ENCODE results near the gene F2. TPM values are rescaled to one million over a fixed set of nuclear protein-coding genes. Genes with fewer than 3 reads are reported as not detected.
"Not testable (repeated sequence)": the region's sequence is repeated elsewhere in the genome, so short reads cannot be mapped to it uniquely, and the experiment has no call there.

The F2 gene
- total RNA-seq, 2 experiments from 2014 or later, result not detected

DNA sequence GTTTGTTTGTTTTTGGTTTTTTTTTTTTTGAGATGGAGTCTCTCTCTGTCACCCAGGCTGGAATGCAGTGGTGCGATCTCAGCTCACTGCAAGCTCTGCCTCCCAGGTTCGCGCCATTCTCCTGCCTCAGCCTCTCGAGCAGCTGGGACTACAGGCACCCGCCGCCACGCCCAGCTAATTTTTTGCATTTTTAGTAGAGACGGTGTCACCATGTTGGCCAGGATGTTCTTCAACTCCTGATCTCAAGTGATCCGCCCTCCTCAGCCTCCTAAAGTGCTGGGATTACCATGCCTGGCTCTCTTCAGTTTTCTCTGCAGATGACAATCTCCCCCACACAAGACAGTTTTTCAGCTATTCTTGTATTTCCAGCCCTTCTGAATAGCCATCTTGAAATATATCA is 9.7 kb upstream of the F2 start:
- H3K4me3 Mint-ChIP-seq; DNase-seq; ATAC-seq (ENCODE audit: low read depth); H3K4me1 Mint-ChIP-seq; H3K27me3 Mint-ChIP-seq; POLR2A ChIA-PET; H3K27ac Mint-ChIP-seq; H3K9me3 Mint-ChIP-seq; H3K36me3 Mint-ChIP-seq: not testable (repeated sequence)

DNA sequence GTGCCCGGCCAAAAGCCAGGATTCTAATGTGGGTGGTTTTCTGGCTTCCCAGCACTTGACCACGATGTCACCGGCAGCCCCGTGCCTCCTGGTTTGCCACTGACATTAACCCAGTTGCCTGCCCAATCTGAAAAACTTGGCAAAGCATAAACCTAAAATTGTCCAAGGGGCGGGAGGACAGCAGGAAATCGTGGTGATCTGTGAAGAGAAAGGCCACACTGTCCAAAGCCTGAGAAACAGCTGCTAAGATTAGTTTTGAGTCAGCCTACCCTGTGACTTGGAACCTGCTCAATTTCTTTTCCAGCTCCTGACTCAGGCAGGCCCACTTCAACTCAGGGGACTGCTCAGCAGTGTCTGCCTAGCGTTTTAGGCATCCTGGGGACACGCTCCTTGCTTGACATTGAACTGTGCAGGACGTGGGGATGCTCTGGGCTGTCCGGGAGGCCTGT is 8.2 kb upstream of the F2 start:
- no peak overlapping the region for H3K27ac Mint-ChIP-seq
- ATAC-seq (ENCODE audit: low read depth) (no peak), DNase-seq (no peak)
- peaks cover 5% of the 10 kb centered on the region for H3K4me1 Mint-ChIP-seq
- H3K27me3 Mint-ChIP-seq, result no peaks in the 10 kb centered on the region
- POLR2A ChIA-PET, result no interaction called here
- no peak overlapping the region for H3K4me3 Mint-ChIP-seq
- H3K36me3 Mint-ChIP-seq, result peaks cover 9% of the 10 kb centered on the region
- H3K9me3 Mint-ChIP-seq, result no peaks in the 10 kb centered on the region

GRCh38 chr11:46711303-46711702 is 7.7 kb upstream of the F2 start:
- no peak for DNase-seq
- no peak for ATAC-seq (ENCODE audit: low read depth)
- H3K4me1 Mint-ChIP-seq, result peaks cover 5% of the 10 kb centered on the region
- H3K27ac Mint-ChIP-seq, result no peak overlapping the region
- H3K4me3 Mint-ChIP-seq, result no peak overlapping the region
- H3K36me3 Mint-ChIP-seq, result peaks cover 9% of the 10 kb centered on the region
- H3K9me3 Mint-ChIP-seq, result no peaks in the 10 kb centered on the region
- H3K27me3 Mint-ChIP-seq, result no peaks in the 10 kb centered on the region
- POLR2A ChIA-PET, result interaction anchor here (0.6 kb wide), 1 partner anchor 26 kb away, joined by 6 read pairs; no protein-coding TSS in a partner anchor

DNA sequence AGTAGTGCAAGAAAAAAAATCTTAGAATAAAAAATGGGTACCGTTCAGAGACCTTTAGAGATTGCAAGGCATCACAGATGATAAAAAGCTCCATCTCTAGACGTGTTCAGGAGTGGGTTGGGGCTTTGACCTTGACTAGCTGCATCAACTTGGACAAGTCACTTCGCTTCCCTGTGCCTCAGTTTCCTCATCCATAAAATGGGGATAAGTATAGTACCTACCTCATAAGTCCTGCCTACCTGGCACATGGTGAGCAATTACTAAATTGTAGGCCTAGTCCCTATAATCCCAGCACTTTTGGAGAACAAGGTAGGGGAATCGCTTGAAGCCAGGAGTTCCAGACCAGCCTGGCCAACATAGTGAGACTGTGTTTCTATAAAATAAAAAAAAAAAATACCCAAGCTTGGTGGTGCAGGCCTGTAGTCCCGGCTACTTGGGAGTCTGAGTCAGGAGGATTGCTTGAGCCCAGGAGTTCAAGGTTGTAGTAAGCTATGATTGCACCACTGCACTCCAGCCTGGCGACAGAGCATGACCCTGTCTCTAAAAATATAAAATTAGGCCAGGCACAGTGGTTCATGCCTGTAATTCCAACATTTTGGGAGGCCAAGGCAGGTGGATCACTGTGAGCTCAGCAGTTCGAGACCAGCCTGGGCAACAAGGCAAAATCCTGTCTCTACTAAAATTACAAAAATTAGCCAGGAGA is 6.0 kb upstream of the F2 start:
- no peak for DNase-seq
- Mint-ChIP-seq H3K9me3 (no peaks in the 10 kb centered on the region), H3K4me1 (no peaks in the 10 kb centered on the region), H3K4me3 (no peak overlapping the region), H3K27ac (no peak overlapping the region), H3K27me3 (no peaks in the 10 kb centered on the region), H3K36me3 (no peaks in the 10 kb centered on the region)
- POLR2A ChIA-PET, result no interaction called here
- ATAC-seq (ENCODE audit: low read depth), result no peak

DNA sequence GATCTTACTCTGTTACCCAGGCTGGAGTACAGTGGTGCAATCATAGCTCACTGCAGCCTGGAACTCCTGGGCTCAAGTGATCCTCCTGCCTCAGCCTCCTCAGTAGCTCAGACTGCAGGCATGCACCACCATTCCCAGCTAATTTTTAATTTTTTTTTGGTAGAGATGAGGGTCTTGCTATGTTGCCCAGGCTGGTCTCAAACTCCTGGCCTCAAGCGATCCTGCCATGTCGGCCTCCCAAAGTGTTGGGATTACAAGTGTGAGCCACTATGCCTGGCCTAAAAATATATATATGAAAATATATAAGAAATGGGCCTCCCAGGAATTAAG is 1.2 kb upstream of the F2 start:
- H3K4me1 Mint-ChIP-seq; H3K27ac Mint-ChIP-seq; H3K27me3 Mint-ChIP-seq; H3K4me3 Mint-ChIP-seq; H3K9me3 Mint-ChIP-seq; ATAC-seq (ENCODE audit: low read depth); H3K36me3 Mint-ChIP-seq; DNase-seq; POLR2A ChIA-PET: not testable (repeated sequence)

- ATAC-seq (ENCODE audit: low read depth), result peak; percentile 65
Measured at GRCh38 chr11:46718155-46719019, 626 bp upstream of the F2 start.

GRCh38 chr11:46719543-46720218 is 668 bp downstream of the F2 start:
- Mint-ChIP-seq H3K27ac (no peak overlapping the region), H3K4me3 (no peak overlapping the region), H3K9me3 (peaks cover 1% of the 10 kb centered on the region), H3K27me3 (no peaks in the 10 kb centered on the region), H3K36me3 (no peaks in the 10 kb centered on the region), H3K4me1 (peaks cover 7% of the 10 kb centered on the region)
- DNase-seq (no peak), ATAC-seq (ENCODE audit: low read depth) (no peak)
- POLR2A ChIA-PET, result no interaction called here

More at GRCh38 chr11:46718155-46719019, 626 bp upstream of the F2 start:
- H3K4me1 Mint-ChIP-seq, result peaks cover 7% of the 10 kb centered on the region
- POLR2A ChIA-PET, result interaction anchor here (0.6 kb wide), 1 partner anchor 10 kb away, joined by 3 read pairs; no protein-coding TSS in a partner anchor
- no peak overlapping the region for H3K4me3 Mint-ChIP-seq
- H3K36me3 Mint-ChIP-seq, result no peaks in the 10 kb centered on the region
- H3K27ac Mint-ChIP-seq, result peak overlapping the region; percentile 15
- DNase-seq, result no peak
- peaks cover 1% of the 10 kb centered on the region for H3K9me3 Mint-ChIP-seq
- H3K27me3 Mint-ChIP-seq, result no peaks in the 10 kb centered on the region

DNA sequence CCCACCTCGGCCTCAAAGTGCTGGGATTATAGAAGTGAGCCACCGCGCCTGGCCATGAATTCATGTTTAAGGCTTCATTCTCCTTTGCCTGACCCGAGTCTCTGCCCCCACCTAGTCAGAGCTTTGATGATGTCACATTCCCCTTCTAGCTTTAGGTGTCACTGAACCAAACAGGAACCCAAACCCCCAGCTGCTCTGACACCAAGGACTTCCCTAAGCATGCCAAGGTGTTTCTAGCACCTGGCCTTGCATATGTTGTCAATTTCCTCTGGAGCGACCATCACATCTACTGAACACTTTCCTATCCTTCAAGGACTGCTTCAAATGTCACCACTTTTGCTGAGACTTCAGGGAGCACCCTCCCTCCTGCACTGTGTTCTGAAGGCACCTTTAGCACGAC is 2.3 kb downstream of the F2 start:
- Mint-ChIP-seq H3K9me3 (peaks cover 1% of the 10 kb centered on the region), H3K4me1 (peaks cover 7% of the 10 kb centered on the region), H3K36me3 (no peaks in the 10 kb centered on the region), H3K27me3 (no peaks in the 10 kb centered on the region), H3K27ac (no peak overlapping the region), H3K4me3 (no peak overlapping the region)
- POLR2A ChIA-PET, result no interaction called here
- ATAC-seq (ENCODE audit: low read depth) (no peak), DNase-seq (no peak)

DNA sequence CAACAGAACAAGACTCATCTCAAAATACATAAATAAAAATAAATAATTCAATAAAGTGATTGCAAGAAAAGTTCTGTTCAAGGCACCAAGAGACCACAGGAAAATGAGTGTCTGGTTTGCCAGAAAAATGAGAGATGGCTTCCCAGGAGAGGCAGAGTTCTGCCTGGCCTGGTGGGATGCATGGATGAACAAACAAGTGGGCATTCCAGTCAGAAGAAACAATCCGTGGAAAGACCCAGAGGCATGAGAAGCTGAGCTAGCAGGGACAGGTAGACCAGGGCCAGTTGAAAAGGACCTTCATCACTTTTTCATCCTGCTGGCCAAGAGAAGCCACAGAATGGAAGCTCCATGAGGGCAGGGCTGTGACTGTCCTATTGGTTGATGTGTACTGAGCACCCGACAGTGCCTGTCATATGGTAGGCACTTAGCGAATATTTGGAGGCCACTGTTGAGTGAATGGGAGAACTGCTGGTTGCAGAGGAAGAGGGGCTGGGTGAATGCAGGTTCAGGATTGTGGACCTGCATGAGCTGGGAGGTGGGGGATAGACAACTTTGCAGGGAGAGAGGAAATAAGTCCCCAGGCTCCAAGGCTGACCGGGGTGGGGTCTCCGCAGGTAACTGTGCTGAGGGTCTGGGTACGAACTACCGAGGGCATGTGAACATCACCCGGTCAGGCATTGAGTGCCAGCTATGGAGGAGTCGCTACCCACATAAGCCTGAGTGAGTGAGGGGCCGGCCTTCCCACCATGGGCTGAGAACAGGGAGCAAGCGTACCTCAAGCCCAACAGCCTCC is 3.7 kb downstream of the F2 start:
- no peak overlapping the region for H3K4me3 Mint-ChIP-seq
- H3K36me3 Mint-ChIP-seq, result no peaks in the 10 kb centered on the region
- POLR2A ChIA-PET, result no interaction called here
- no peaks in the 10 kb centered on the region for H3K27me3 Mint-ChIP-seq
- H3K4me1 Mint-ChIP-seq, result peaks cover 7% of the 10 kb centered on the region
- H3K27ac Mint-ChIP-seq, result no peak overlapping the region
- ATAC-seq (ENCODE audit: low read depth) (no peak), DNase-seq (no peak)
- H3K9me3 Mint-ChIP-seq, result peaks cover 1% of the 10 kb centered on the region

GRCh38 chr11:46723359-46723680 is 4.3 kb downstream of the F2 start:
- DNase-seq, result no peak
- H3K9me3 Mint-ChIP-seq, result peaks cover 1% of the 10 kb centered on the region

GRCh38 chr11:46724088-46724487 is 5.1 kb downstream of the F2 start:
- H3K27me3 Mint-ChIP-seq, result no peaks in the 10 kb centered on the region
- ATAC-seq (ENCODE audit: low read depth), result no peak
- POLR2A ChIA-PET, result no interaction called here

More at GRCh38 chr11:46723359-46723680, 4.3 kb downstream of the F2 start:
- Mint-ChIP-seq H3K4me3 (no peak overlapping the region), H3K4me1 (peaks cover 4% of the 10 kb centered on the region), H3K36me3 (no peaks in the 10 kb centered on the region), H3K27ac (no peak overlapping the region), H3K27me3 (no peaks in the 10 kb centered on the region)
- no peak for ATAC-seq (ENCODE audit: low read depth)
- POLR2A ChIA-PET, result no interaction called here

GRCh38 chr11:46725338-46726205 is 6.6 kb downstream of the F2 start:
- Mint-ChIP-seq H3K9me3 (peaks cover 1% of the 10 kb centered on the region), H3K4me1 (no peaks in the 10 kb centered on the region), H3K27ac (no peak overlapping the region), H3K4me3 (no peak overlapping the region), H3K27me3 (no peaks in the 10 kb centered on the region), H3K36me3 (no peaks in the 10 kb centered on the region)
- DNase-seq (no peak), ATAC-seq (ENCODE audit: low read depth) (no peak)
- POLR2A ChIA-PET, result no interaction called here

More at GRCh38 chr11:46724088-46724487, 5.1 kb downstream of the F2 start:
- Mint-ChIP-seq H3K9me3 (peaks cover 1% of the 10 kb centered on the region), H3K4me3 (no peak overlapping the region), H3K27ac (no peak overlapping the region), H3K4me1 (no peaks in the 10 kb centered on the region), H3K36me3 (no peaks in the 10 kb centered on the region)
- DNase-seq, result no peak

Data from activated naive CD8-positive, alpha-beta T cell treated with anti-CD3 and anti-CD28 coated beads, Interleukin-2, amount 10 ng/mL, durations not matched to agents 7 days and 5 days (primary cell).